Ovary (tissue), 9 donors: ENCODE results near the gene FBXL7. TPM values are rescaled to one million over a fixed set of nuclear protein-coding genes. Genes with fewer than 3 reads are reported as not detected.

Experiments used
- DNase-seq, 5 donors: peaks; one replicate each; pipeline ENCODE4 v3.0.0-alpha.2; 2019 to 2020
- H3K27ac ChIP-seq, 2 donors: fragments of 200-600 bp; one replicate each; pipeline versions ENCODE4 v1.5.1 to v1.8.0; 2019 to 2022
- H3K27me3 ChIP-seq: fragments of 200-600 bp; one replicate; pipeline ENCODE4 v1.8.0; 2022
- H3K36me3 ChIP-seq: fragments of 200-600 bp; sonication (generic); one replicate; pipeline ENCODE4 v1.5.1; 2019
- H3K4me1 ChIP-seq: one replicate; pipeline ENCODE4 v1.8.1; 2013; ENCODE audit warnings: mild to moderate bottlenecking, moderate library complexity; ENCODE audit not compliant: insufficient read depth
- H3K4me3 ChIP-seq: fragments of 200-600 bp; sonication (generic); one replicate; pipeline ENCODE4 v1.5.1; 2017
- H3K9me3 ChIP-seq, 2 donors: fragments of 200-600 bp in 1 of 2; sonication (generic) in 1 of 2; one replicate each; pipeline versions ENCODE4 v1.5.1 to v1.8.1; 2013 to 2019; ENCODE audit warnings: mild to moderate bottlenecking in 1 of 2, moderate library complexity in 1 of 2
- EP300 ChIP-seq: sonication (generic); formaldehyde crosslinking; IDR thresholded peaks from one replicate; pipeline ENCODE4 v1.6.1; 2017; ENCODE audit warnings: antibody characterized with exemption
- POLR2A ChIP-seq: fragments of 450-650 bp; IDR thresholded peaks from one replicate; pipeline ENCODE4 v1.6.1; 2017; ENCODE audit warnings: antibody characterized with exemption, mild to moderate bottlenecking, moderate library complexity
- WGBS, 3 donors: extraction: QIAGEN DNeasy Blood & Tissue Kit in 1 of 3; methylation state at CpG; one replicate each; pipeline versions ENCODE4 v1.1.5 to v1.1.7; 2013 to 2017; 5-methylcytosine and 5-hydroxymethylcytosine counted together
- intact Hi-C, 4 donors: fragments of 100-400 bp; cut with DNase I; formaldehyde crosslinking; loops; one replicate each; pipeline versions ENCODE4 v1.11.0 to v1.15.1; 2022 to 2023
- polyA plus RNA-seq, 2 donors: library from polyadenylated mRNA; stranded (reverse); fragments of 200-250 nt in 1 of 2; fragments of 350-450 nt in 1 of 2; fragmentation: Illumina TruSeq in 1 of 2; extraction: RNeasy Lipid Tissue Mini Kit (QIAGEN cat#74804) in 1 of 2; gene quantifications; one replicate each; pipeline ENCODE4 v1.2.3, GENCODE V29; 2013 to 2014
- total RNA-seq, 7 donors: library from RNA; depleted of rRNA in 2 of 7; stranded (reverse); fragments of >200 nt in 2 of 7; fragmentation: NEBNext Ultra II Directional in 3 of 7; extraction: Animal tissue kit (Norgen Biotek cat#: 25700) in 3 of 7; gene quantifications; one replicate each; pipeline versions ENCODE4 v1.1.0 to v1.2.4, GENCODE V29; 2016 to 2023
- TF ChIP-seq, protein P1 (sequence below), 3 donors: fragments of 450-650 bp in 2 of 3; fragments of 200-600 bp in 1 of 3; IDR thresholded peaks; one replicate each; pipeline versions ENCODE4 v1.5.1 to v1.8.0; 2016 to 2022; ENCODE audit warnings: antibody characterized with exemption in 3 of 3, mild to moderate bottlenecking in 1 of 3
- donor health status: DM: no; HTN: no; CAD: no; lungs with moderate emphysema.
- donor health status: DM: no; HTN: no; CAD: no.
- donor health status: Bipolar disorder and iron deficiency.
- donor health status: DM: yes; HTN: yes; CAD: no.
- donor health status: DM: no; HTN: no; CAD: no.
- donor health status: DM: yes; HTN: yes; CAD: no.

The FBXL7 gene
- total and polyA plus RNA-seq, 9 donors = 21.1 to 40.9 (median 29.2) TPM

DNA sequence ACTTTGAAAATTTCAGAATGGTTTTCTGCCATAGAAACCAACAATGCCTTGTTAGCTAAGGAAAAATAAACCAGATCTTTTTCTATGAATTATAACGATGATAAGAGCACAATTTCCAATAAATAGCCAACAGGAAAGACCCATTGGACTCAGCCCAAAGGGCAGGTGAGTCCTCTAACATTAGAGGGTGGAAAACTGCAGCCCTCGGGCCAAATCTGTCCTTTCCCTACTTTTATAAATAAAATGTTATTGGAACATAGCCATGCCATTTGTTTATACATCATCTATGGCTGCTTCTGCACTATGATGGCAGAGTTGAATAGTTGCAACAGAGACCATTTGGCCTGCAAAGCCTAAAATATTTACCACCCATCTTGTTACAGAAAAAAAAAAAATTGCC lies 296.1 kb downstream of the FBXL7 start:
- H3K36me3 ChIP-seq = no peaks in the 10 kb centered on the region
- peaks cover 7% of the 10 kb centered on the region for H3K4me1 ChIP-seq
- WGBS, 3 donors = 78 to 81% (median 80%) methylated on average over 2 of the region's 2 CpGs
- TF ChIP-seq EP300 = no peak
- TF ChIP-seq, protein P1, sequence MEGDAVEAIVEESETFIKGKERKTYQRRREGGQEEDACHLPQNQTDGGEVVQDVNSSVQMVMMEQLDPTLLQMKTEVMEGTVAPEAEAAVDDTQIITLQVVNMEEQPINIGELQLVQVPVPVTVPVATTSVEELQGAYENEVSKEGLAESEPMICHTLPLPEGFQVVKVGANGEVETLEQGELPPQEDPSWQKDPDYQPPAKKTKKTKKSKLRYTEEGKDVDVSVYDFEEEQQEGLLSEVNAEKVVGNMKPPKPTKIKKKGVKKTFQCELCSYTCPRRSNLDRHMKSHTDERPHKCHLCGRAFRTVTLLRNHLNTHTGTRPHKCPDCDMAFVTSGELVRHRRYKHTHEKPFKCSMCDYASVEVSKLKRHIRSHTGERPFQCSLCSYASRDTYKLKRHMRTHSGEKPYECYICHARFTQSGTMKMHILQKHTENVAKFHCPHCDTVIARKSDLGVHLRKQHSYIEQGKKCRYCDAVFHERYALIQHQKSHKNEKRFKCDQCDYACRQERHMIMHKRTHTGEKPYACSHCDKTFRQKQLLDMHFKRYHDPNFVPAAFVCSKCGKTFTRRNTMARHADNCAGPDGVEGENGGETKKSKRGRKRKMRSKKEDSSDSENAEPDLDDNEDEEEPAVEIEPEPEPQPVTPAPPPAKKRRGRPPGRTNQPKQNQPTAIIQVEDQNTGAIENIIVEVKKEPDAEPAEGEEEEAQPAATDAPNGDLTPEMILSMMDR (IDR thresholded peaks at IDR 0.05) = no peak
- TF ChIP-seq POLR2A = no peak
- no peaks in the 10 kb centered on the region for H3K27me3 ChIP-seq
- no peaks in the 10 kb centered on the region for H3K9me3 ChIP-seq
- H3K4me3 ChIP-seq = no peak overlapping the region
- intact Hi-C loops = no loop called here
- no peak overlapping the region for H3K27ac ChIP-seq
- DNase-seq = no peak

DNA sequence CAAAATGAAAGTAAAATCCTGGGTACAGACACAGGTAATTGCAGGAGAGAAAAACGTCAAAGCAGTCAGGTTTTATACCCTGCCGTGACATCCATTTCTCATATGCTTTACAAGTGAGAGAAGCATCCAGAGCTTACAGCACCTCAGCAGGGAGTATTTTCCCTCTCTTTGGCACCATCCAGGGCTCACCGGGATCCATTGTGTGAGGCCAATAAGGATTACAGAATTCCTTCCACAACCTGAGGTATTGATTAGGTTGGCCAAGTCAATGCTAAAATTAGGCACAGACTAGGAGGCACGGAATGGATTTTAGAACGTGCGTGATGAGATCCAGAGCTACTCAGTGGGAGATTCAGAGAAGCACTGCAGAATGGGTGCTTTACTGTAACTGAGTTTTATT lies 296.6 kb downstream of the FBXL7 start:
- Histone ChIP-seq H3K36me3 (no peaks in the 10 kb centered on the region), H3K27me3 (no peaks in the 10 kb centered on the region), H3K27ac (no peak overlapping the region), H3K4me1 (peaks cover 7% of the 10 kb centered on the region), H3K9me3 (no peaks in the 10 kb centered on the region), H3K4me3 (no peak overlapping the region)
- TF ChIP-seq, protein P1 (IDR thresholded peaks at IDR 0.05) = no peak
- TF ChIP-seq POLR2A (no peak), EP300 (no peak)
- DNase-seq = no peak
- intact Hi-C loops = no loop called here
- 93 to 96% (median 93%) methylated on average over 6 of the region's 6 CpGs for WGBS, 3 donors

DNA sequence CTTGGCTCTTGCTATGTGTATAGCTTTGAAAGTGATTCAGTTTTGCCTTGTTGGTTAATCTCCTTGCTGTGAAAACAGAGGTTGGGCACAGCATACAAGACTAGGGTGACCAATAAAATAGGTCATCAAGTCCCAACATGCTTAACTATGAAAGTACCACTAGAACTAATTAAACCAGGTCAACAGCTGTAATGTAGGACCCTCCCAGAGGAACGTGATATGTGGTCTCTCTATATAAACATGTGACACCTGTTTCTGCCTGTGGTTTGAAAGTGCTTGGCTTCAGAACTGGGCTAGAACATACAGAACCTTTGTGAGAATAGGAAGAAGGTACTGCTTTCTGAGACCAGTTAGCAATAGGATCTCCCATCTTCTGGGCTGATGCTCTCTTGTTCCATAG lies 297.1 kb downstream of the FBXL7 start:
- no peaks in the 10 kb centered on the region for H3K27me3 ChIP-seq
- H3K4me1 ChIP-seq = peaks cover 7% of the 10 kb centered on the region
- no peak for TF ChIP-seq POLR2A
- TF ChIP-seq, protein P1 (IDR thresholded peaks at IDR 0.05) = no peak
- no peak for TF ChIP-seq EP300
- no peaks in the 10 kb centered on the region for H3K9me3 ChIP-seq
- H3K27ac ChIP-seq = no peak overlapping the region
- no peak overlapping the region for H3K4me3 ChIP-seq
- 72 to 91% (median 78%) methylated on average over 1 of the region's 1 CpG for WGBS, 3 donors
- no peaks in the 10 kb centered on the region for H3K36me3 ChIP-seq
- no peak for DNase-seq
- intact Hi-C loops = no loop called here

DNA sequence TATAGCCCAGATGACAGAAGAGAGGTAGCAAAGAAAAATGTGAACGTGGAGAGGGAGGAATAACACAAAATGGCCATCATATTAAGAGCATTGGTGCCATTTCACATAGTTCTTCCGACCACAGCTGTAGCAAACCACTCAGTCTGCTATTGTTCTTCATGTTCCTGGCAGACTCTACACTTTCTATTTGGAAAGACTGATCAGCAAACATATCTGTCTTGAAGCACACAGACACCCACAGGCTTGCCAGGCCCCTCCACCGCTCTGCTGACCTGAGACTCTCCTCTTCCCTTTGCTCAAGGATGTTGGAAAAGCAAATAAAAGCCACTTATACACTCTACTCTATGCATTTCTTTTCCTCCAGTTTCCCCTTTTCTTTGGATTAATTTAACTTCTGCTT lies 298.0 kb downstream of the FBXL7 start:
- Histone ChIP-seq H3K27me3 (no peaks in the 10 kb centered on the region), H3K4me3 (no peak overlapping the region), H3K9me3 (no peaks in the 10 kb centered on the region), H3K36me3 (no peaks in the 10 kb centered on the region), H3K4me1 (peaks cover 7% of the 10 kb centered on the region), H3K27ac (no peak overlapping the region)
- TF ChIP-seq EP300 (no peak), POLR2A (no peak)
- TF ChIP-seq, protein P1 (IDR thresholded peaks at IDR 0.05) = no peak
- peak in 1 of 5 donors; percentile 54 for DNase-seq
- WGBS, 3 donors = 29 to 39% (median 29%) methylated on average over 3 of the region's 3 CpGs
- intact Hi-C loops = no loop called here

DNA sequence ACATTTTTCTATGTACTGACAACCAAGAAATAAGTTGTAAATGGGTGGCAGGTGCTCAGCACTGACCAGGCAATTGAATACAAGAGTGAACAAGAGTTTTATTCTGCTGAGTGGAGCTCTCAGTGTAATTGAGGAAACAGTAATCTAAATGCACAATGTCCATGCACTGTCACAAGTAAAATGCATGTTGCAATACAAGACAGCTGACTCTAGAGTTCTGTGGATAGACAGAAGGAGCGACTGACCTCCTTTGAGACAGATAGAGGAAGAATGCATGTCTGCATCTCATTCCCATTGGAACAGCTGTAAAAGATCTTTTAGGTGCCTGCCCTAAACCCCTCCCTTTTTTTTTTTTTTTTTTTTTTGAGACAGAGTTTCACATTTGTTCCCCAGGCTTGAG lies 299.0 kb downstream of the FBXL7 start:
- Histone ChIP-seq H3K4me3 (no peak overlapping the region), H3K27ac (no peak overlapping the region), H3K9me3 (no peaks in the 10 kb centered on the region), H3K4me1 (peaks cover 4% of the 10 kb centered on the region), H3K27me3 (no peaks in the 10 kb centered on the region), H3K36me3 (no peaks in the 10 kb centered on the region)
- TF ChIP-seq, protein P1 (IDR thresholded peaks at IDR 0.05) = no peak
- no peak for TF ChIP-seq EP300
- no peak for TF ChIP-seq POLR2A
- intact Hi-C loops = no loop called here
- no peak for DNase-seq
- 45 to 60% (median 51%) methylated on average over 1 of the region's 1 CpG for WGBS, 3 donors
